Measurements from ENCODE around the gene HPN. TPM values are rescaled to one million over a fixed set of nuclear protein-coding genes. Genes with fewer than 3 reads are reported as not detected.

The HPN gene
- total and polyA plus RNA-seq, 2 of the 13 experiments (the other 11 are each of a cell fraction or from before 2014, with no cell fraction given): 46.7 to 261 TPM

DNA sequence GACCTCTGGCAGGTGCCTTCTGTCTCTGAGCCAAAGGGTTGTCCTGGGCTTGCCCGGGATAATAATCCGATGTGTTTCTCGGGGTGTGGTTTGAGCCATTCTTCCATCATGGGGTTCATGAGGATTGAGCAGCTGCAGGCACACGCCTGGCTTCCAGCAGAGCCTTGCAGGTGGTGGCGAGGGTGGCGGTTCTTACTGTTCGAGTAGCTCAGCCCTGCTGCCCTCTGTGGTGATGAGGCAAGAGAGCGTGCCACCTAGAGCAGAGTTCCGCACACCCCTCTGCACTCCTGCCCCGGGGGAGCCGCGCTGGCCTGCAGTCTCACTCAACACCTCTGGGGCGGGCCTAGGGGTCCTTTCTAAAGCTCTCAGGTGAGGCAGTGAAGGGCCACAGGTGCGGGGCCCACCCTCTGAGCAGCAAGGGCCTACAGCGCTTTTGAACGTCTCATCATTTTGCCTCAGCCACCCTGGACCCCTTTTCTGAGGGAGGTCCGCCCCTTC lies 7.5 kb upstream of the HPN start (continued):
- TF ChIP-seq, protein P1, sequence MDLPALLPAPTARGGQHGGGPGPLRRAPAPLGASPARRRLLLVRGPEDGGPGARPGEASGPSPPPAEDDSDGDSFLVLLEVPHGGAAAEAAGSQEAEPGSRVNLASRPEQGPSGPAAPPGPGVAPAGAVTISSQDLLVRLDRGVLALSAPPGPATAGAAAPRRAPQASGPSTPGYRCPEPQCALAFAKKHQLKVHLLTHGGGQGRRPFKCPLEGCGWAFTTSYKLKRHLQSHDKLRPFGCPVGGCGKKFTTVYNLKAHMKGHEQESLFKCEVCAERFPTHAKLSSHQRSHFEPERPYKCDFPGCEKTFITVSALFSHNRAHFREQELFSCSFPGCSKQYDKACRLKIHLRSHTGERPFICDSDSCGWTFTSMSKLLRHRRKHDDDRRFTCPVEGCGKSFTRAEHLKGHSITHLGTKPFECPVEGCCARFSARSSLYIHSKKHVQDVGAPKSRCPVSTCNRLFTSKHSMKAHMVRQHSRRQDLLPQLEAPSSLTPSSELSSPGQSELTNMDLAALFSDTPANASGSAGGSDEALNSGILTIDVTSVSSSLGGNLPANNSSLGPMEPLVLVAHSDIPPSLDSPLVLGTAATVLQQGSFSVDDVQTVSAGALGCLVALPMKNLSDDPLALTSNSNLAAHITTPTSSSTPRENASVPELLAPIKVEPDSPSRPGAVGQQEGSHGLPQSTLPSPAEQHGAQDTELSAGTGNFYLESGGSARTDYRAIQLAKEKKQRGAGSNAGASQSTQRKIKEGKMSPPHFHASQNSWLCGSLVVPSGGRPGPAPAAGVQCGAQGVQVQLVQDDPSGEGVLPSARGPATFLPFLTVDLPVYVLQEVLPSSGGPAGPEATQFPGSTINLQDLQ (CRISPR knock-in tag; IDR thresholded peaks at IDR 0.05): no peak
- TF ChIP-seq SALL1 (CRISPR knock-in tag; IDR thresholded peaks at IDR 0.05) (no peak), ZNF552 (CRISPR knock-in tag; IDR thresholded peaks at IDR 0.05; ENCODE audit: borderline replicate concordance) (no peak), KMT2A (CRISPR knock-in tag; IDR thresholded peaks at IDR 0.05) (no peak), ZC3H4 (CRISPR knock-in tag; IDR thresholded peaks at IDR 0.05; ENCODE audit: borderline replicate concordance) (no peak), TAF15 (IDR thresholded peaks at IDR 0.05; ENCODE audit: low read depth, low read length, poor library complexity, severe bottlenecking) (no peak), HNF4G (IDR thresholded peaks at IDR 0.05; ENCODE audit: borderline replicate concordance, low read depth, low read length) (no peak), HNF4G (CRISPR knock-in tag; IDR thresholded peaks at IDR 0.05; ENCODE audit: borderline replicate concordance, low read depth) (no peak), SKIL (CRISPR knock-in tag; IDR thresholded peaks at IDR 0.05; ENCODE audit: borderline replicate concordance) (no peak), NFKB2 (CRISPR knock-in tag; IDR thresholded peaks at IDR 0.05; ENCODE audit: borderline replicate concordance) (no peak)
